OCI-LY1 (cell line): ENCODE results near the gene TBC1D5.

ENCODE experiments used
- H2AFZ ChIP-seq: fragments of 200-600 bp; sonication (generic), shearing (Covaris generic); 2 replicates; pipeline ENCODE4 v1.6.0; 2014; ENCODE audit warnings: antibody characterized with exemption, mild to moderate bottlenecking, low read length
- H3F3A ChIP-seq: fragments of 200-600 bp; sonication (generic), shearing (Covaris generic); 2 replicates; pipeline ENCODE4 v1.6.0; 2014; ENCODE audit warnings: mild to moderate bottlenecking, antibody characterized with exemption, low read length, moderate library complexity; ENCODE audit not compliant: insufficient read depth
- H3K27ac ChIP-seq: fragments of 200-600 bp; sonication (generic); 2 replicates; pipeline ENCODE4 v1.5.1; 2014; ENCODE audit warnings: low read length, mixed run types, mild to moderate bottlenecking, low read depth; ENCODE audit not compliant: poor library complexity, severe bottlenecking
- H3K27me3 ChIP-seq: fragments of 200-600 bp; sonication (generic); 2 replicates; pipeline ENCODE4 v1.6.0; 2014; ENCODE audit warnings: antibody characterized with exemption, mild to moderate bottlenecking, low read length, moderate library complexity; ENCODE audit not compliant: insufficient read depth
- H3K36me3 ChIP-seq: fragments of 200-600 bp; sonication (generic); 2 replicates; pipeline ENCODE4 v1.6.1; 2014; ENCODE audit warnings: mild to moderate bottlenecking, antibody characterized with exemption, low read length, moderate library complexity, mixed read lengths; ENCODE audit not compliant: insufficient read depth
- H3K4me1 ChIP-seq: fragments of 200-600 bp; sonication (generic); 2 replicates; pipeline ENCODE4 v1.5.1; 2014; ENCODE audit warnings: mild to moderate bottlenecking, low read length, moderate library complexity; ENCODE audit not compliant: insufficient read depth, severe bottlenecking
- H3K4me2 ChIP-seq: fragments of 200-600 bp; sonication (generic), shearing (Covaris generic); 2 replicates; pipeline ENCODE4 v1.6.1; 2014; ENCODE audit warnings: low read length
- H3K4me3 ChIP-seq: fragments of 200-600 bp; sonication (generic); 2 replicates; pipeline ENCODE4 v1.5.1; 2014; ENCODE audit warnings: low read length, low read depth, mild to moderate bottlenecking, mixed read lengths; ENCODE audit not compliant: poor library complexity, severe bottlenecking
- H3K79me2 ChIP-seq: fragments of 200-600 bp; shearing (Covaris generic); 2 replicates; pipeline ENCODE4 v1.6.1; 2016; ENCODE audit warnings: mixed run types, low read length, mixed read lengths; ENCODE audit not compliant: insufficient read depth
- H3K9ac ChIP-seq: fragments of 200-600 bp; sonication (generic), shearing (Covaris generic); 2 replicates; pipeline ENCODE4 v1.6.1; 2014; ENCODE audit warnings: mild to moderate bottlenecking, low read length, mixed read lengths
- H3K9me2 ChIP-seq: fragments of 200-600 bp; sonication (generic), shearing (Covaris generic); 2 replicates; pipeline ENCODE4 v1.6.1; 2014; ENCODE audit warnings: low read depth, mild to moderate bottlenecking, low read length, mixed read lengths
- H3K9me3 ChIP-seq: fragments of 200-600 bp; shearing (Covaris generic); 2 replicates; pipeline ENCODE4 v1.6.1; 2014; ENCODE audit warnings: low read length, mixed read lengths
- H4K20me1 ChIP-seq: fragments of 200-600 bp; sonication (generic), shearing (Covaris generic); 2 replicates; pipeline ENCODE4 v1.6.0; 2016; ENCODE audit warnings: mild to moderate bottlenecking, low read length; ENCODE audit not compliant: insufficient read depth
- EZH2 ChIP-seq: fragments of 200-600 bp; sonication (generic), shearing (Covaris generic); IDR thresholded peaks from 2 replicates; pipeline ENCODE4 v1.8.0; 2017; ENCODE audit warnings: borderline replicate concordance, mixed run types, mild to moderate bottlenecking, antibody characterized with exemption, low read length, moderate library complexity, mixed read lengths
- TF ChIP-seq, protein P1 (sequence below): fragments of 200-600 bp; sonication (generic), shearing (Covaris generic); IDR thresholded peaks from 2 replicates; pipeline ENCODE4 v1.5.1; 2017; ENCODE audit warnings: mild to moderate bottlenecking, antibody characterized with exemption, low read length, moderate library complexity, mixed read lengths

Gene TBC1D5

DNA sequence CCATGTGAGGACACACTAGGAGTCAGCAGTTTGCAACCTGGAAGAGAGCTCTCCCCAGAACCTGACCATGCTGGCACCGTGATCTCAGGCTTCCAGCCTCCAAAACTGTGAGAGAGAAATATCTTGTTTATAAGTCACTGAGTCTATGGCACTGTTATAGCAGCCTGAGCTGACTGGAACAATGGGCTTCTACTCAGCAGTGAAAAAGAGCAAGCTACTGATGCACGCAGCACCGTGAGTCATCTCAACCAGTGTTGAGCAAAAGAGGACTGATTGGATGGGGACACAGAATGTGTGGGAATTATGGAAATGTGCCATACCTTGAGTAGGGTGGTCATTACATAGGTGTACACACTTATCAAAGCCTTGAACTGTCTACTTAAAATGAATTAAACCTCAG lies 627.2 kb downstream of the TBC1D5 start:
- H3K4me3 ChIP-seq = no peak overlapping the region
- H3F3A ChIP-seq = no peaks in the 10 kb centered on the region
- no peaks in the 10 kb centered on the region for H3K79me2 ChIP-seq
- H3K27me3 ChIP-seq = no peaks in the 10 kb centered on the region
- TF ChIP-seq, protein P1, sequence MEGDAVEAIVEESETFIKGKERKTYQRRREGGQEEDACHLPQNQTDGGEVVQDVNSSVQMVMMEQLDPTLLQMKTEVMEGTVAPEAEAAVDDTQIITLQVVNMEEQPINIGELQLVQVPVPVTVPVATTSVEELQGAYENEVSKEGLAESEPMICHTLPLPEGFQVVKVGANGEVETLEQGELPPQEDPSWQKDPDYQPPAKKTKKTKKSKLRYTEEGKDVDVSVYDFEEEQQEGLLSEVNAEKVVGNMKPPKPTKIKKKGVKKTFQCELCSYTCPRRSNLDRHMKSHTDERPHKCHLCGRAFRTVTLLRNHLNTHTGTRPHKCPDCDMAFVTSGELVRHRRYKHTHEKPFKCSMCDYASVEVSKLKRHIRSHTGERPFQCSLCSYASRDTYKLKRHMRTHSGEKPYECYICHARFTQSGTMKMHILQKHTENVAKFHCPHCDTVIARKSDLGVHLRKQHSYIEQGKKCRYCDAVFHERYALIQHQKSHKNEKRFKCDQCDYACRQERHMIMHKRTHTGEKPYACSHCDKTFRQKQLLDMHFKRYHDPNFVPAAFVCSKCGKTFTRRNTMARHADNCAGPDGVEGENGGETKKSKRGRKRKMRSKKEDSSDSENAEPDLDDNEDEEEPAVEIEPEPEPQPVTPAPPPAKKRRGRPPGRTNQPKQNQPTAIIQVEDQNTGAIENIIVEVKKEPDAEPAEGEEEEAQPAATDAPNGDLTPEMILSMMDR = no peak
- TF ChIP-seq EZH2 = no peak
- 0 out of 2 replicates have a peak, but pooled peaks cover 2% of the 10 kb centered on the region for H3K9me3 ChIP-seq
- H3K4me2 ChIP-seq = no peak overlapping the region
- H3K4me1 ChIP-seq = no peaks in the 10 kb centered on the region
- H3K36me3 ChIP-seq = no peaks in the 10 kb centered on the region
- H3K27ac ChIP-seq = no peak overlapping the region
- no peaks in the 10 kb centered on the region for H4K20me1 ChIP-seq
- no peaks in the 10 kb centered on the region for H3K9me2 ChIP-seq
- H3K9ac ChIP-seq = no peak overlapping the region
- no peak overlapping the region for H2AFZ ChIP-seq

DNA sequence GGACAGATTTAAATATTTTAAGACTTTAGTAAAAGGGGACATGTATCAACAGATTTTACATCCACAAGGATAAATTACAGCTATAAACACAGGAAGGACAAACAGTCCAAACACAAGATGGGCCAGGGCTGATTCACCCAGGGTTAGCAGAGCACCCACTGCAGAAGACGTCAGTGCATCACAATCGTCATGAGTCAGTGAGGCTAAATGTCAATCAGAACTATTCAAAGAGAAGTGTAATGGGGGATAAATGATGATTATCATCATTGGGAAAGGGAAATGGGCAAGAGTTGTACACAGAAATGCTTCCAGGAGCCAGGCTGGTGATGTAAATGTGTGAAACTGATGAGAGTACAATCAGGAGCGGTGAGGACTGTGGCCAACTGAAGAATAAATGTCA lies 630.8 kb downstream of the TBC1D5 start:
- Histone ChIP-seq H3K4me3 (no peak overlapping the region), H3K4me2 (no peak overlapping the region), H3K9ac (no peak overlapping the region), H3K27me3 (no peaks in the 10 kb centered on the region), H2AFZ (no peak overlapping the region), H4K20me1 (no peaks in the 10 kb centered on the region), H3K4me1 (no peaks in the 10 kb centered on the region), H3K36me3 (no peaks in the 10 kb centered on the region), H3K79me2 (no peaks in the 10 kb centered on the region), H3K9me3 (0 out of 2 replicates have a peak, but pooled peaks cover 2% of the 10 kb centered on the region), H3K27ac (no peak overlapping the region), H3F3A (no peaks in the 10 kb centered on the region), H3K9me2 (no peaks in the 10 kb centered on the region)
- no peak for TF ChIP-seq EZH2
- TF ChIP-seq, protein P1 = no peak

DNA sequence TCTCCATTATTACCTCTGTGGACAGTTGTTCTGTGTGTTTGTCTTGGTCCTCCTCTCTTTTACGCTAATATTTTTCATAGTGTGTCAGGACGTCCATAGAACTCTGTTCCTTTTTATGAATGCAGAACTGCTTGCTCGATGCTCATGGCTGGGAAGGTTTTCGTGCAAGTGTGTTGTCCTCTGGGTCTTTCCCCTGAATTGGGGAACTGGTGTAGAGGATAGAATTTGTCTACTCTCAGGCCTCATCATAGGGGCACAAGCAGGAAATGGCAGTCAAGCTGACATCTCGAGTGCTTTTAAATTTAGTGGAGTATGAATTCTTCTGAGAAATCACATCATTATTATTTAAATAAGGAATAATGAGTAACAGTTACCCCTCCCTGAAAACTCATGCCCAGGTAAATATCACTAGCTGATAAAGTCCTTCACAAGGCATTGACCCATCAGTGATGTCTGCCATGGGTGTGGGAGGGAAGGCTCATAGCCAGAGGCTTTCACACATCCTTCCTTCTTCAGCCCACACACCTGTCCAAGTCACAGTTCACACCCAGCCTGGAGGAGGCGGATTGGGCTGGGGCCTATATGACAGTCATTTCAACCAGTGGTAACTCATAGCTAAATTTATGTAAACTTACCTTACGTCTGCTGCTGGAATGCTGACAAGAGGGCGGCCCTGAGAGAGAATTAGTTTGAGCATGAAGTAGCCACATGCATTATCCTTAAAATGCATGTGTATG lies 631.6 kb downstream of the TBC1D5 start:
- no peak overlapping the region for H3K4me2 ChIP-seq
- H2AFZ ChIP-seq = no peak overlapping the region
- no peaks in the 10 kb centered on the region for H3F3A ChIP-seq
- no peaks in the 10 kb centered on the region for H3K79me2 ChIP-seq
- no peaks in the 10 kb centered on the region for H3K9me2 ChIP-seq
- no peak overlapping the region for H3K4me3 ChIP-seq
- H3K27ac ChIP-seq = no peak overlapping the region
- H3K27me3 ChIP-seq = no peaks in the 10 kb centered on the region
- no peak overlapping the region for H3K9ac ChIP-seq
- H4K20me1 ChIP-seq = no peaks in the 10 kb centered on the region
- H3K36me3 ChIP-seq = no peaks in the 10 kb centered on the region
- H3K9me3 ChIP-seq = 0 out of 2 replicates have a peak, but pooled peaks cover 2% of the 10 kb centered on the region
- H3K4me1 ChIP-seq = no peaks in the 10 kb centered on the region
- TF ChIP-seq EZH2 = no peak
- TF ChIP-seq, protein P1 = no peak
